Measurements from ENCODE around the gene PIP5K1B. TPM values are rescaled to one million over a fixed set of nuclear protein-coding genes. Genes with fewer than 3 reads are reported as not detected.

The PIP5K1B gene
- total and polyA plus RNA-seq, 2 experiments from 2014 or later, result 1.3 to 2.8 TPM

GRCh38 chr9:68751556-68751955 lies 46.5 kb downstream of the PIP5K1B start:
- no peak for ATAC-seq
- TF ChIP-seq NANOG (IDR thresholded peaks at IDR 0.05; ENCODE audit: borderline replicate concordance), result no peak
- TF ChIP-seq EZH2phosphoT487 (IDR thresholded peaks at IDR 0.05; ENCODE audit: unreplicated experiment), result no peak
- no peak for TF ChIP-seq ZNF331 (CRISPR knock-in tag; IDR thresholded peaks at IDR 0.05; ENCODE audit: low read depth)
- Histone ChIP-seq H3K9me2 (ENCODE audit: insufficient read depth) (no peaks in the 10 kb centered on the region), H3K4me3 (no peak overlapping the region), H3K27me3 (ENCODE audit: insufficient read depth) (no peaks in the 10 kb centered on the region), H3K27ac (ENCODE audit: low read depth) (no peak overlapping the region), H2AFZ (no peak overlapping the region), H4K20me1 (replicated peaks; ENCODE audit: insufficient read depth) (no peaks in the 10 kb centered on the region), H3K79me2 (replicated peaks; ENCODE audit: insufficient read depth) (no peaks in the 10 kb centered on the region), H3F3A (replicated peaks; ENCODE audit: low read depth) (no peaks in the 10 kb centered on the region), H3K4me2 (no peak overlapping the region), H3K36me3 (ENCODE audit: insufficient read depth) (no peaks in the 10 kb centered on the region), H3K4me1 (ENCODE audit: insufficient read depth) (peaks cover 28% of the 10 kb centered on the region)
- Mint-ChIP-seq H3K27ac (no peak overlapping the region), H3K36me3 (ENCODE audit: low read depth) (no peaks in the 10 kb centered on the region), H3K27me3 (ENCODE audit: insufficient read depth, low read depth, poor library complexity) (peaks cover 2% of the 10 kb centered on the region), H3K9me3 (no peaks in the 10 kb centered on the region), H3K4me1 (peaks cover 24% of the 10 kb centered on the region), H3K4me3 (no peak overlapping the region)
- DNase-seq (ENCODE audit: low spot score), result no peak

- no peaks in the 10 kb centered on the region for H3K36me3 ChIP-seq (ENCODE audit: insufficient read depth)
- no peak overlapping the region for H3K4me3 ChIP-seq
- H3K27me3 ChIP-seq (ENCODE audit: insufficient read depth), result no peaks in the 10 kb centered on the region
- peaks cover 29% of the 10 kb centered on the region for H3K4me1 ChIP-seq (ENCODE audit: insufficient read depth)
- H3K4me3 Mint-ChIP-seq, result no peak overlapping the region
- no peak overlapping the region for H2AFZ ChIP-seq
- no peaks in the 10 kb centered on the region for H3K9me3 Mint-ChIP-seq
- peaks cover 12% of the 10 kb centered on the region for H3K36me3 Mint-ChIP-seq (ENCODE audit: low read depth)
- ATAC-seq (no peak), DNase-seq (ENCODE audit: low spot score) (no peak)
- H3K27ac Mint-ChIP-seq, result no peak overlapping the region
- peaks cover 2% of the 10 kb centered on the region for H3K27me3 Mint-ChIP-seq (ENCODE audit: insufficient read depth, low read depth, poor library complexity)
- H3K4me2 ChIP-seq, result 0 out of 2 replicates have a peak overlapping the region, but pooled peaks have one; percentile 39
- no peak overlapping the region for H3K27ac ChIP-seq (ENCODE audit: low read depth)
- H3F3A ChIP-seq (replicated peaks; ENCODE audit: low read depth), result no peaks in the 10 kb centered on the region
- peaks cover 24% of the 10 kb centered on the region for H3K4me1 Mint-ChIP-seq
- no peaks in the 10 kb centered on the region for H4K20me1 ChIP-seq (replicated peaks; ENCODE audit: insufficient read depth)
- H3K79me2 ChIP-seq (replicated peaks; ENCODE audit: insufficient read depth), result no peaks in the 10 kb centered on the region
- no peaks in the 10 kb centered on the region for H3K9me2 ChIP-seq (ENCODE audit: insufficient read depth)
- no peak for TF ChIP-seq EZH2phosphoT487 (IDR thresholded peaks at IDR 0.05; ENCODE audit: unreplicated experiment)
- TF ChIP-seq EZH2 (IDR thresholded peaks at IDR 0.05; ENCODE audit: low read depth, unreplicated experiment), result no peak
- no peak for TF ChIP-seq CREB1 (CRISPR knock-in tag; IDR thresholded peaks at IDR 0.05; ENCODE audit: low read depth)
- TF ChIP-seq ZNF331 (CRISPR knock-in tag; IDR thresholded peaks at IDR 0.05; ENCODE audit: low read depth), result no peak
- TF ChIP-seq STAT1 (IDR thresholded peaks at IDR 0.05; ENCODE audit: unreplicated experiment), result no peak
- no peak for TF ChIP-seq REST (IDR thresholded peaks at IDR 0.05; ENCODE audit: unreplicated experiment)
- TF ChIP-seq POLR2AphosphoS5 (IDR thresholded peaks at IDR 0.05; ENCODE audit: low read depth), result no peak
- TF ChIP-seq ZNF114 (CRISPR knock-in tag; IDR thresholded peaks at IDR 0.05), result no peak
- no peak for TF ChIP-seq ETS1 (IDR thresholded peaks at IDR 0.05)
- no peak for TF ChIP-seq JUNB (IDR thresholded peaks at IDR 0.05; ENCODE audit: unreplicated experiment)
- no peak for TF ChIP-seq ZNF462 (CRISPR knock-in tag; IDR thresholded peaks at IDR 0.05)
Measured at GRCh38 chr9:68755051-68755450, 50.0 kb downstream of the PIP5K1B start.

All from GM23338 (cell line).